ENCODE results near the gene ZC3H4. TPM values are rescaled to one million over a fixed set of nuclear protein-coding genes. Genes with fewer than 3 reads are reported as not detected.

Gene ZC3H4
- total and polyA plus RNA-seq, 2 of the 8 experiments (the other 6 are each of a cell fraction or from before 2014, with no cell fraction given), result 6.6 to 92.0 TPM

DNA sequence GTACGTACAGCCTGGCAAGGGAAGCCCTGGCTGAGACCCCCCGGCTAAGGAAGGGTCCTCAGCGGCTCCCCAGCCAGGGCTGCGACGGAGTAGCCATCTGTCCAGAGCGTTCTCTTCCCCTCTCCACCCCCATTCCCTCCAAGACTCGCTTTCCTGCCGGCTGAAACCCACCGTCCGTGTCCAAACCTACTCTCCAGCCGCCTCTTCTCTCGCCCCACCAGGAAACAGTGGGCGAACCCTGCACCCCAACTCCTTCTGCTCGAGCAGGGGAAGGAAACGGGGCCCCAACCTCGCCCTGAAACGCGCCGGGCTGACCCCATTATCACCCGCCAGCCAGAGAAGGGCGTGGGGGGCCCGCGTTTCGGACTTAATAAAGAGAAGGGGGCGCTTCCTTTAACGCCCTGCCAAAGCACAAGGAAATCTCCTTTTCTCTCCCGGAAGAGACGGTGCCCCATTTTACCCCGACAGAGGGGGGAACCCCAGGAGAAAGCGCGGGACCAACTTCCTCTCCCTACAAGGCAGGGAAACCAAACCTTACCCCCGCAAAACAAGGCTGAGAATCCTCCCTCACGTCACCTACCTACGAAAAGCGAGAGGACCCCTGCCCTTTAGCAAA is 2.5 kb downstream of the ZC3H4 start (continued):
- TF ChIP-seq, protein P1, sequence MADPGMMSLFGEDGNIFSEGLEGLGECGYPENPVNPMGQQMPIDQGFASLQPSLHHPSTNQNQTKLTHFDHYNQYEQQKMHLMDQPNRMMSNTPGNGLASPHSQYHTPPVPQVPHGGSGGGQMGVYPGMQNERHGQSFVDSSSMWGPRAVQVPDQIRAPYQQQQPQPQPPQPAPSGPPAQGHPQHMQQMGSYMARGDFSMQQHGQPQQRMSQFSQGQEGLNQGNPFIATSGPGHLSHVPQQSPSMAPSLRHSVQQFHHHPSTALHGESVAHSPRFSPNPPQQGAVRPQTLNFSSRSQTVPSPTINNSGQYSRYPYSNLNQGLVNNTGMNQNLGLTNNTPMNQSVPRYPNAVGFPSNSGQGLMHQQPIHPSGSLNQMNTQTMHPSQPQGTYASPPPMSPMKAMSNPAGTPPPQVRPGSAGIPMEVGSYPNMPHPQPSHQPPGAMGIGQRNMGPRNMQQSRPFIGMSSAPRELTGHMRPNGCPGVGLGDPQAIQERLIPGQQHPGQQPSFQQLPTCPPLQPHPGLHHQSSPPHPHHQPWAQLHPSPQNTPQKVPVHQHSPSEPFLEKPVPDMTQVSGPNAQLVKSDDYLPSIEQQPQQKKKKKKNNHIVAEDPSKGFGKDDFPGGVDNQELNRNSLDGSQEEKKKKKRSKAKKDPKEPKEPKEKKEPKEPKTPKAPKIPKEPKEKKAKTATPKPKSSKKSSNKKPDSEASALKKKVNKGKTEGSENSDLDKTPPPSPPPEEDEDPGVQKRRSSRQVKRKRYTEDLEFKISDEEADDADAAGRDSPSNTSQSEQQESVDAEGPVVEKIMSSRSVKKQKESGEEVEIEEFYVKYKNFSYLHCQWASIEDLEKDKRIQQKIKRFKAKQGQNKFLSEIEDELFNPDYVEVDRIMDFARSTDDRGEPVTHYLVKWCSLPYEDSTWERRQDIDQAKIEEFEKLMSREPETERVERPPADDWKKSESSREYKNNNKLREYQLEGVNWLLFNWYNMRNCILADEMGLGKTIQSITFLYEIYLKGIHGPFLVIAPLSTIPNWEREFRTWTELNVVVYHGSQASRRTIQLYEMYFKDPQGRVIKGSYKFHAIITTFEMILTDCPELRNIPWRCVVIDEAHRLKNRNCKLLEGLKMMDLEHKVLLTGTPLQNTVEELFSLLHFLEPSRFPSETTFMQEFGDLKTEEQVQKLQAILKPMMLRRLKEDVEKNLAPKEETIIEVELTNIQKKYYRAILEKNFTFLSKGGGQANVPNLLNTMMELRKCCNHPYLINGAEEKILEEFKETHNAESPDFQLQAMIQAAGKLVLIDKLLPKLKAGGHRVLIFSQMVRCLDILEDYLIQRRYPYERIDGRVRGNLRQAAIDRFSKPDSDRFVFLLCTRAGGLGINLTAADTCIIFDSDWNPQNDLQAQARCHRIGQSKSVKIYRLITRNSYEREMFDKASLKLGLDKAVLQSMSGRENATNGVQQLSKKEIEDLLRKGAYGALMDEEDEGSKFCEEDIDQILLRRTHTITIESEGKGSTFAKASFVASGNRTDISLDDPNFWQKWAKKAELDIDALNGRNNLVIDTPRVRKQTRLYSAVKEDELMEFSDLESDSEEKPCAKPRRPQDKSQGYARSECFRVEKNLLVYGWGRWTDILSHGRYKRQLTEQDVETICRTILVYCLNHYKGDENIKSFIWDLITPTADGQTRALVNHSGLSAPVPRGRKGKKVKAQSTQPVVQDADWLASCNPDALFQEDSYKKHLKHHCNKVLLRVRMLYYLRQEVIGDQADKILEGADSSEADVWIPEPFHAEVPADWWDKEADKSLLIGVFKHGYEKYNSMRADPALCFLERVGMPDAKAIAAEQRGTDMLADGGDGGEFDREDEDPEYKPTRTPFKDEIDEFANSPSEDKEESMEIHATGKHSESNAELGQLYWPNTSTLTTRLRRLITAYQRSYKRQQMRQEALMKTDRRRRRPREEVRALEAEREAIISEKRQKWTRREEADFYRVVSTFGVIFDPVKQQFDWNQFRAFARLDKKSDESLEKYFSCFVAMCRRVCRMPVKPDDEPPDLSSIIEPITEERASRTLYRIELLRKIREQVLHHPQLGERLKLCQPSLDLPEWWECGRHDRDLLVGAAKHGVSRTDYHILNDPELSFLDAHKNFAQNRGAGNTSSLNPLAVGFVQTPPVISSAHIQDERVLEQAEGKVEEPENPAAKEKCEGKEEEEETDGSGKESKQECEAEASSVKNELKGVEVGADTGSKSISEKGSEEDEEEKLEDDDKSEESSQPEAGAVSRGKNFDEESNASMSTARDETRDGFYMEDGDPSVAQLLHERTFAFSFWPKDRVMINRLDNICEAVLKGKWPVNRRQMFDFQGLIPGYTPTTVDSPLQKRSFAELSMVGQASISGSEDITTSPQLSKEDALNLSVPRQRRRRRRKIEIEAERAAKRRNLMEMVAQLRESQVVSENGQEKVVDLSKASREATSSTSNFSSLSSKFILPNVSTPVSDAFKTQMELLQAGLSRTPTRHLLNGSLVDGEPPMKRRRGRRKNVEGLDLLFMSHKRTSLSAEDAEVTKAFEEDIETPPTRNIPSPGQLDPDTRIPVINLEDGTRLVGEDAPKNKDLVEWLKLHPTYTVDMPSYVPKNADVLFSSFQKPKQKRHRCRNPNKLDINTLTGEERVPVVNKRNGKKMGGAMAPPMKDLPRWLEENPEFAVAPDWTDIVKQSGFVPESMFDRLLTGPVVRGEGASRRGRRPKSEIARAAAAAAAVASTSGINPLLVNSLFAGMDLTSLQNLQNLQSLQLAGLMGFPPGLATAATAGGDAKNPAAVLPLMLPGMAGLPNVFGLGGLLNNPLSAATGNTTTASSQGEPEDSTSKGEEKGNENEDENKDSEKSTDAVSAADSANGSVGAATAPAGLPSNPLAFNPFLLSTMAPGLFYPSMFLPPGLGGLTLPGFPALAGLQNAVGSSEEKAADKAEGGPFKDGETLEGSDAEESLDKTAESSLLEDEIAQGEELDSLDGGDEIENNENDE (IDR thresholded peaks at IDR 0.05; ENCODE audit: insufficient replicate concordance, low read length), result no peak
- 0 out of 2 replicates have a peak, but pooled peaks have one; percentile 31 for TF ChIP-seq CHD1 (IDR thresholded peaks at IDR 0.05; ENCODE audit: low read depth, low read length)
- peak; percentile 24; the same call in 1 of the 2 replicates for TF ChIP-seq RBBP5 (IDR thresholded peaks at IDR 0.05; ENCODE audit: borderline replicate concordance, low read depth, low read length)
- TF ChIP-seq KDM4A (IDR thresholded peaks at IDR 0.05; ENCODE audit: low read depth, low read length, severe bottlenecking), result no peak
- no peak; the same call in 1 of the 2 replicates for TF ChIP-seq SP4 (IDR thresholded peaks at IDR 0.05; ENCODE audit: low read length)
- TF ChIP-seq PHF8 (conservative IDR thresholded peaks at IDR 0.05; ENCODE audit: low read depth, low read length), result no peak
- TF ChIP-seq TAF7 (optimal IDR thresholded peaks at IDR 0.05; ENCODE audit: borderline replicate concordance, low read depth, low read length), result peak; percentile 17
- TF ChIP-seq SP1 (IDR thresholded peaks at IDR 0.05; ENCODE audit: low read depth, low read length), result no peak
- no peak for TF ChIP-seq USF2 (IDR thresholded peaks at IDR 0.05; ENCODE audit: low read length)
- peak; percentile 44 for TF ChIP-seq ASH2L (IDR thresholded peaks at IDR 0.05; ENCODE audit: low read length)
